Measurements from ENCODE around the gene ERC1. TPM values are rescaled to one million over a fixed set of nuclear protein-coding genes. Genes with fewer than 3 reads are reported as not detected.

ERC1 gene
- total RNA-seq, 1 donor from 2014 or later, result 82.2 TPM

DNA sequence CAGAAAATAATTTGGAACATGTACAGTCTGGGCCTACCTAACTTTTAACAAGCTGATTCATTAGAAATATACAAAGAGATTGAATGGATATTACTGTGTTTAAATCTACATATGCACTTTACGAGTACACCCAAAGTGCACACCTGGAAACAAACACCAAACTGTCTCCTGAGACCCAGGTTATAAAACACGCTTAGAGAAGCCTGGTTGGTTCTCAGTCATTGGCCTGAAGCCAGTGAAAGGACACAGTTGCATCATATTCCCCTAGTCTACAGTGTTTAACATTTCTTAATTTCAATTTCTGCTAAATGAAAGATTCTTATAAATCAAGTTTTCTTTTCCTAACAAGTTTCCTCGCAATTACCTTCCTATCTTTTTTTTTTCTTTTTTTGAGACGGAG, 393.9 kb downstream of the ERC1 start:
- Mint-ChIP-seq H3K27ac (ENCODE audit: unreplicated experiment) (no peak overlapping the region), H3K27me3 (ENCODE audit: unreplicated experiment) (no peaks in the 10 kb centered on the region), H3K4me1 (ENCODE audit: low read depth, unreplicated experiment) (peaks cover 9% of the 10 kb centered on the region), H3K9me3 (ENCODE audit: unreplicated experiment) (peaks cover 2% of the 10 kb centered on the region), H3K36me3 (ENCODE audit: unreplicated experiment) (peaks cover 20% of the 10 kb centered on the region), H3K4me3 (ENCODE audit: unreplicated experiment) (no peak overlapping the region)
- TF ChIP-seq, protein P1, sequence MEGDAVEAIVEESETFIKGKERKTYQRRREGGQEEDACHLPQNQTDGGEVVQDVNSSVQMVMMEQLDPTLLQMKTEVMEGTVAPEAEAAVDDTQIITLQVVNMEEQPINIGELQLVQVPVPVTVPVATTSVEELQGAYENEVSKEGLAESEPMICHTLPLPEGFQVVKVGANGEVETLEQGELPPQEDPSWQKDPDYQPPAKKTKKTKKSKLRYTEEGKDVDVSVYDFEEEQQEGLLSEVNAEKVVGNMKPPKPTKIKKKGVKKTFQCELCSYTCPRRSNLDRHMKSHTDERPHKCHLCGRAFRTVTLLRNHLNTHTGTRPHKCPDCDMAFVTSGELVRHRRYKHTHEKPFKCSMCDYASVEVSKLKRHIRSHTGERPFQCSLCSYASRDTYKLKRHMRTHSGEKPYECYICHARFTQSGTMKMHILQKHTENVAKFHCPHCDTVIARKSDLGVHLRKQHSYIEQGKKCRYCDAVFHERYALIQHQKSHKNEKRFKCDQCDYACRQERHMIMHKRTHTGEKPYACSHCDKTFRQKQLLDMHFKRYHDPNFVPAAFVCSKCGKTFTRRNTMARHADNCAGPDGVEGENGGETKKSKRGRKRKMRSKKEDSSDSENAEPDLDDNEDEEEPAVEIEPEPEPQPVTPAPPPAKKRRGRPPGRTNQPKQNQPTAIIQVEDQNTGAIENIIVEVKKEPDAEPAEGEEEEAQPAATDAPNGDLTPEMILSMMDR (IDR thresholded peaks at IDR 0.05; ENCODE audit: partially characterized antibody, unreplicated experiment), result no peak
- DNase-seq, result no peak

DNA sequence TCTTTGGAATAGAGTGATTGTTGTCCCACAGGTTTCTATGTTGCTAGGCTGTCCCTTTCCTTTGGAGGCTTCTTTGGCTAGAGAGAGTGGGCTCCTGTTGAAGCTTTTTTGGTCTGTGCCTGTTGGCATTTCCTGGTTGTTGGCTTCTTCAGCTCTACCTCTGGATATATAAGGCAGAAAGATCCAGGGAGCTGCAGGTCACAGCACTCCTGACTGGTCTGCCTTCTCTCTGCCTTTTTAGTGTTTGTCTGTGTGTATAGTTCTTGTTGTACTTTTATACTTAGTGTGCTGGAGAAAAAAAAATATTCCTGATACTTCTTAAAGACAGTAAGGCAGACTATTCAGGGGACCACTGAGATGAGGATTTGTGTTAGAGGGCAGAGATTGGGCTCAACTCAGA, 400.7 kb downstream of the ERC1 start:
- DNase-seq, result no peak
- H3K36me3 Mint-ChIP-seq (ENCODE audit: unreplicated experiment), result peaks cover 42% of the 10 kb centered on the region
- H3K27me3 Mint-ChIP-seq (ENCODE audit: unreplicated experiment), result no peaks in the 10 kb centered on the region
- TF ChIP-seq, protein P1 (IDR thresholded peaks at IDR 0.05; ENCODE audit: partially characterized antibody, unreplicated experiment), result no peak
- peaks cover 10% of the 10 kb centered on the region for H3K9me3 Mint-ChIP-seq (ENCODE audit: unreplicated experiment)
- no peak overlapping the region for H3K27ac Mint-ChIP-seq (ENCODE audit: unreplicated experiment)
- H3K4me1 Mint-ChIP-seq (ENCODE audit: low read depth, unreplicated experiment), result no peaks in the 10 kb centered on the region
- H3K4me3 Mint-ChIP-seq (ENCODE audit: unreplicated experiment), result no peak overlapping the region

DNA sequence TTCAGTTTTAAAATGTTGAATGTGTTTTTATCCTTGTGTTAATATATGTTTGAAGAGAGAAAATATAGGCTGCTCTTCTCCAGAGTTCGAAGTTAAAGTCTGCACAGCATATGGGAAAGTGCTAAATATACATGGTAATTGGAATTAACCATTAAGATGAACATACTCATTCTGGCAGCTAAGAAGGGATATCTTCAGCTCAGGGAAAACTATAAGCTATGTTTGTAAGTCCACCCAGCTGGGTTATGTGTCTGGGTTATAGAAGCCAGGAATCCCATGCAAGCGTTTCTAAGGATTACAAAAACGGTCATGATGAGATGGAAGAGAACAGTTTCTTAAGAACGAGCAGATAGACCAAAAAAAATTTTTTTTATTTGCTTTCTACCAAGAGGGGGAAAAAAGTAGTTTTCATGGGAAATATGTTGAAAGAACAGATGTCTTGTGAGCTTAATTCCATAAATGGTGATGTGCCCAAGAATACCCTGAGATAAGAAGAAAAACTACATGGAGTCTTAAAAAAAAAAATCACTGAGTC, 404.5 kb downstream of the ERC1 start:
- Mint-ChIP-seq H3K36me3 (ENCODE audit: unreplicated experiment) (peaks cover 19% of the 10 kb centered on the region), H3K9me3 (ENCODE audit: unreplicated experiment) (peaks cover 8% of the 10 kb centered on the region), H3K4me3 (ENCODE audit: unreplicated experiment) (no peak overlapping the region), H3K27me3 (ENCODE audit: unreplicated experiment) (no peaks in the 10 kb centered on the region), H3K4me1 (ENCODE audit: low read depth, unreplicated experiment) (no peaks in the 10 kb centered on the region), H3K27ac (ENCODE audit: unreplicated experiment) (no peak overlapping the region)
- TF ChIP-seq, protein P1 (IDR thresholded peaks at IDR 0.05; ENCODE audit: partially characterized antibody, unreplicated experiment), result no peak
- DNase-seq, result no peak

DNA sequence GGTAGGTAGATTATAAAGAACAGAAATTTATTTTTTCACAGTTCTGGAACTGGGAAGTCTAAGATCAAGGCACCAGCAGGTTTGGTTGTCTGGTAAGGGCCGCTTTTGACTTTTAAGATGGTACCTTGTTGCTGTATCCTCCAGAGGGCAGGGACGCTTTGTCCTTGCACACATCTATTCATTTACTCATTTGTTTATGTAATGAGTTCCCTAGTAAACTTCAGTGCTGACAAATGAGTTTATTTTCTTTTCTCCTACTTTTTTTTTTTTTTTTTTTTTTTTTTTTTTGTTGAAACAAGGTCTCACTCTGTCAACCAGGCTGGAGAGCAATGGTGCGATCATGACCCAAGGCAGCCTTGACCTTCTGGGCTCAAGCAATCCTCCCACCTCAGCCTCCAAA, 407.6 kb downstream of the ERC1 start:
- TF ChIP-seq, protein P1 (IDR thresholded peaks at IDR 0.05; ENCODE audit: partially characterized antibody, unreplicated experiment), result no peak
- H3K36me3 Mint-ChIP-seq (ENCODE audit: unreplicated experiment), result peaks cover 7% of the 10 kb centered on the region
- no peaks in the 10 kb centered on the region for H3K27me3 Mint-ChIP-seq (ENCODE audit: unreplicated experiment)
- H3K4me1 Mint-ChIP-seq (ENCODE audit: low read depth, unreplicated experiment), result no peaks in the 10 kb centered on the region
- no peak for DNase-seq
- H3K4me3 Mint-ChIP-seq (ENCODE audit: unreplicated experiment), result no peak overlapping the region
- no peak overlapping the region for H3K27ac Mint-ChIP-seq (ENCODE audit: unreplicated experiment)
- H3K9me3 Mint-ChIP-seq (ENCODE audit: unreplicated experiment), result peaks cover 2% of the 10 kb centered on the region

DNA sequence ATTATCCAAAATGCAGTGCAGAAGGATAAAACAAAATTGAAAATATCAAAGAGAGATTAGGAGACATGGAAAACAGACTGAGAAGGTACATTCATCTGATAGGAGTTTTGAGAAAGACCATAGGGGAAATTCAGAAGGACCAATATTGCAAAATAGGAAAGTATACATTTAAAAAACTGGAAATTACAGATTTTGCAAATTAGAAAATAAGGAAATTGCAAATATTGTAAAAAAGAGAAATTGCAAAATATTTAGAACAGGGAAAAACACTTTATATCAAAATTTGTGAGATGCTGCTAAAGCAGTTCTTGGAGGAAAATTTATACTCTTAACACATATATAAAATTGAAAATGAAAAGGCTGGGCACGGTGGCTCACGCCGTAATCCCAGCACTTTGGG, 410.9 kb downstream of the ERC1 start:
- TF ChIP-seq, protein P1 (IDR thresholded peaks at IDR 0.05; ENCODE audit: partially characterized antibody, unreplicated experiment), result no peak
- Mint-ChIP-seq H3K27ac (ENCODE audit: unreplicated experiment) (no peak overlapping the region), H3K36me3 (ENCODE audit: unreplicated experiment) (no peaks in the 10 kb centered on the region), H3K27me3 (ENCODE audit: unreplicated experiment) (no peaks in the 10 kb centered on the region), H3K4me1 (ENCODE audit: low read depth, unreplicated experiment) (peaks cover 2% of the 10 kb centered on the region), H3K9me3 (ENCODE audit: unreplicated experiment) (no peaks in the 10 kb centered on the region), H3K4me3 (ENCODE audit: unreplicated experiment) (no peak overlapping the region)
- no peak for DNase-seq

All from glutamatergic neuron (in vitro differentiated cells).